ENCODE results near the gene LRRC26.
"Not testable (repeated sequence)": the region's sequence is repeated elsewhere in the genome, so short reads cannot be mapped to it uniquely, and the experiment has no call there.

LRRC26 gene

GRCh38 chr9:137138722-137139467, 31.0 kb downstream of the LRRC26 start, which contains the start of gene GRIN1:
Gene GRIN1 (plus strand): TSS chr9:137139154. CDS start chr9:137139487, 333 bp downstream.
- peaks cover 4% of the 10 kb centered on the region for H3K4me1 ChIP-seq (ENCODE audit: control insufficient read depth, insufficient read depth, low read length)
- no peaks in the 10 kb centered on the region for H3K9me3 ChIP-seq (ENCODE audit: control insufficient read depth in 2 of 2, low read length in 2 of 2)
- H3K9ac ChIP-seq (ENCODE audit: low read length in 2 of 2) = no peak within 1 kb of the TSS
- H3K27ac ChIP-seq (ENCODE audit: low read length) = no peak within 1 kb of the TSS
- peak within 1 kb of the TSS in 1 of 2 donors; percentile 22 for H3K4me3 ChIP-seq (ENCODE audit: low read length in 2 of 2)
- no peaks in the 10 kb centered on the region for H3K36me3 ChIP-seq (ENCODE audit: control insufficient read depth in 2 of 2, insufficient read depth in 2 of 2, low read length in 2 of 2)
- H3K27me3 ChIP-seq (ENCODE audit: control insufficient read depth in 1 of 2, insufficient read depth in 2 of 2, low read length in 2 of 2) = peaks cover 69 to 75% of the 10 kb centered on the region in 2 donors

GRCh38 chr9:137138058-137138721, 31.7 kb downstream of the LRRC26 start:
- H3K27me3 ChIP-seq (ENCODE audit: control insufficient read depth in 1 of 2, insufficient read depth in 2 of 2, low read length in 2 of 2) = peaks cover 63 to 68% of the 10 kb centered on the region in 2 donors
- H3K4me1 ChIP-seq (ENCODE audit: control insufficient read depth, insufficient read depth, low read length) = peaks cover 4% of the 10 kb centered on the region
- H3K9me3 ChIP-seq (ENCODE audit: control insufficient read depth in 2 of 2, low read length in 2 of 2) = no peaks in the 10 kb centered on the region
- no peak overlapping the region for H3K4me3 ChIP-seq (ENCODE audit: low read length in 2 of 2)
- no peak overlapping the region for H3K27ac ChIP-seq (ENCODE audit: low read length)
- no peak overlapping the region for H3K9ac ChIP-seq (ENCODE audit: low read length in 2 of 2)
- H3K36me3 ChIP-seq (ENCODE audit: control insufficient read depth in 2 of 2, insufficient read depth in 2 of 2, low read length in 2 of 2) = no peaks in the 10 kb centered on the region

GRCh38 chr9:137136881-137137607, 32.8 kb downstream of the LRRC26 start:
- no peak overlapping the region for H3K4me3 ChIP-seq (ENCODE audit: low read length in 2 of 2)
- no peak overlapping the region for H3K27ac ChIP-seq (ENCODE audit: low read length)
- H3K27me3 ChIP-seq (ENCODE audit: control insufficient read depth in 1 of 2, insufficient read depth in 2 of 2, low read length in 2 of 2) = peaks cover 55 to 57% of the 10 kb centered on the region in 2 donors
- H3K9me3 ChIP-seq (ENCODE audit: control insufficient read depth in 2 of 2, low read length in 2 of 2) = no peaks in the 10 kb centered on the region
- H3K9ac ChIP-seq (ENCODE audit: low read length in 2 of 2) = no peak overlapping the region
- peaks cover 4% of the 10 kb centered on the region for H3K4me1 ChIP-seq (ENCODE audit: control insufficient read depth, insufficient read depth, low read length)
- no peaks in the 10 kb centered on the region for H3K36me3 ChIP-seq (ENCODE audit: control insufficient read depth in 2 of 2, insufficient read depth in 2 of 2, low read length in 2 of 2)

GRCh38 chr9:137136261-137136880, 33.5 kb downstream of the LRRC26 start:
- Histone ChIP-seq H3K36me3 (ENCODE audit: control insufficient read depth in 2 of 2, insufficient read depth in 2 of 2, low read length in 2 of 2) (no peaks in the 10 kb centered on the region), H3K4me3 (ENCODE audit: low read length in 2 of 2) (no peak overlapping the region), H3K9me3 (ENCODE audit: control insufficient read depth in 2 of 2, low read length in 2 of 2) (no peaks in the 10 kb centered on the region), H3K27me3 (ENCODE audit: control insufficient read depth in 1 of 2, insufficient read depth in 2 of 2, low read length in 2 of 2) (peaks cover 50 to 51% of the 10 kb centered on the region in 2 donors), H3K27ac (ENCODE audit: low read length) (no peak overlapping the region), H3K9ac (ENCODE audit: low read length in 2 of 2) (no peak overlapping the region), H3K4me1 (ENCODE audit: control insufficient read depth, insufficient read depth, low read length) (peaks cover 4% of the 10 kb centered on the region)

GRCh38 chr9:137135154-137135553, 34.7 kb downstream of the LRRC26 start:
- H3K9ac ChIP-seq (ENCODE audit: low read length in 2 of 2); H3K4me3 ChIP-seq (ENCODE audit: low read length in 2 of 2); H3K4me1 ChIP-seq (ENCODE audit: control insufficient read depth, insufficient read depth, low read length); H3K9me3 ChIP-seq (ENCODE audit: control insufficient read depth in 2 of 2, low read length in 2 of 2); H3K27ac ChIP-seq (ENCODE audit: low read length); H3K36me3 ChIP-seq (ENCODE audit: control insufficient read depth in 2 of 2, insufficient read depth in 2 of 2, low read length in 2 of 2): not testable (repeated sequence)
- H3K27me3 ChIP-seq (ENCODE audit: control insufficient read depth in 1 of 2, insufficient read depth in 2 of 2, low read length in 2 of 2) = peaks cover 38 to 40% of the 10 kb centered on the region in 2 donors

GRCh38 chr9:137134191-137134590, 35.7 kb downstream of the LRRC26 start:
- Histone ChIP-seq H3K9ac (ENCODE audit: low read length in 2 of 2) (no peak overlapping the region), H3K36me3 (ENCODE audit: control insufficient read depth in 2 of 2, insufficient read depth in 2 of 2, low read length in 2 of 2) (no peaks in the 10 kb centered on the region), H3K4me1 (ENCODE audit: control insufficient read depth, insufficient read depth, low read length) (peaks cover 8% of the 10 kb centered on the region), H3K27me3 (ENCODE audit: control insufficient read depth in 1 of 2, insufficient read depth in 2 of 2, low read length in 2 of 2) (peaks cover 29 to 34% of the 10 kb centered on the region in 2 donors), H3K4me3 (ENCODE audit: low read length in 2 of 2) (no peak overlapping the region), H3K27ac (ENCODE audit: low read length) (no peak overlapping the region), H3K9me3 (ENCODE audit: control insufficient read depth in 2 of 2, low read length in 2 of 2) (peaks cover 0 to 3% of the 10 kb centered on the region in 2 donors)

GRCh38 chr9:137130176-137130755, 39.6 kb downstream of the LRRC26 start:
- no peak overlapping the region for H3K27ac ChIP-seq (ENCODE audit: low read length)
- no peaks in the 10 kb centered on the region for H3K36me3 ChIP-seq (ENCODE audit: control insufficient read depth in 2 of 2, insufficient read depth in 2 of 2, low read length in 2 of 2)
- peaks cover 0 to 3% of the 10 kb centered on the region in 2 donors for H3K9me3 ChIP-seq (ENCODE audit: control insufficient read depth in 2 of 2, low read length in 2 of 2)
- peaks cover 17% of the 10 kb centered on the region for H3K4me1 ChIP-seq (ENCODE audit: control insufficient read depth, insufficient read depth, low read length)
- H3K9ac ChIP-seq (ENCODE audit: low read length in 2 of 2) = no peak overlapping the region
- peak overlapping the region; percentile 64 to 76 for H3K4me3 ChIP-seq (ENCODE audit: low read length in 2 of 2)
- peaks cover 0 to 4% of the 10 kb centered on the region in 2 donors for H3K27me3 ChIP-seq (ENCODE audit: control insufficient read depth in 1 of 2, insufficient read depth in 2 of 2, low read length in 2 of 2)

GRCh38 chr9:137129456-137130175, 40.2 kb downstream of the LRRC26 start:
- Histone ChIP-seq H3K9me3 (ENCODE audit: control insufficient read depth in 2 of 2, low read length in 2 of 2) (peaks cover 0 to 3% of the 10 kb centered on the region in 2 donors), H3K9ac (ENCODE audit: low read length in 2 of 2) (peak overlapping the region; percentile 47 to 50), H3K4me3 (ENCODE audit: low read length in 2 of 2) (peak overlapping the region; percentile 64 to 76), H3K36me3 (ENCODE audit: control insufficient read depth in 2 of 2, insufficient read depth in 2 of 2, low read length in 2 of 2) (no peaks in the 10 kb centered on the region), H3K4me1 (ENCODE audit: control insufficient read depth, insufficient read depth, low read length) (peaks cover 17% of the 10 kb centered on the region), H3K27ac (ENCODE audit: low read length) (peak overlapping the region; percentile 6), H3K27me3 (ENCODE audit: control insufficient read depth in 1 of 2, insufficient read depth in 2 of 2, low read length in 2 of 2) (peaks cover 0 to 4% of the 10 kb centered on the region in 2 donors)

- Histone ChIP-seq H3K27ac (ENCODE audit: low read length) (peak overlapping the region; percentile 6), H3K4me1 (ENCODE audit: control insufficient read depth, insufficient read depth, low read length) (peaks cover 17% of the 10 kb centered on the region), H3K27me3 (ENCODE audit: control insufficient read depth in 1 of 2, insufficient read depth in 2 of 2, low read length in 2 of 2) (peaks cover 0 to 4% of the 10 kb centered on the region in 2 donors), H3K4me3 (ENCODE audit: low read length in 2 of 2) (peak overlapping the region; percentile 64 to 76), H3K9ac (ENCODE audit: low read length in 2 of 2) (peak overlapping the region; percentile 47 to 50), H3K9me3 (ENCODE audit: control insufficient read depth in 2 of 2, low read length in 2 of 2) (peaks cover 0 to 3% of the 10 kb centered on the region in 2 donors), H3K36me3 (ENCODE audit: control insufficient read depth in 2 of 2, insufficient read depth in 2 of 2, low read length in 2 of 2) (no peaks in the 10 kb centered on the region)
Measured at GRCh38 chr9:137128862-137129455, 40.9 kb downstream of the LRRC26 start.

All from stomach smooth muscle (tissue), 2 donors.